GM12878 (cell line): ENCODE measurements around the gene ADAMTS2. TPM values are rescaled to one million over a fixed set of nuclear protein-coding genes. Genes with fewer than 3 reads are reported as not detected.

ENCODE experiments used
- ATAC-seq: fragments of 200-7000 bp; cut with Tn5 transposase; 3 replicates; pipeline ENCODE4 v1.9.1; 2020; ENCODE audit warnings: mild to moderate bottlenecking, moderate library complexity
- BruUV-seq: library from RNA; stranded (reverse); fragments of 400-500 nt; replicated peaks from 2 replicates; lab custom pipeline; 2021; lab: Mats Ljungman, UMichigan
- CTCF ChIA-PET: fragments of 300-600 bp; sonication (Branson Sonifier 250); formaldehyde crosslinking; extraction: SDS; loops from one replicate; lab custom pipeline; 2021; ENCODE audit warnings: inconsistent platforms; lab: Yijun Ruan, JAX
- POLR2A ChIA-PET: fragments of 350-600 bp; formaldehyde crosslinking; extraction: SDS; loops from one replicate; lab custom pipeline; 2021; ENCODE audit warnings: inconsistent platforms; lab: Charles Lee
- RAD21 ChIA-PET: fragments of 300-600 bp; sonication (Branson Sonifier 250); formaldehyde crosslinking; loops from one replicate; lab custom pipeline; 2023; ENCODE audit warnings: antibody characterized with exemption; ENCODE audit not compliant: unreplicated experiment; lab: Charles Lee
- SMC1A ChIA-PET: fragments of 300-600 bp; sonication (Branson Sonifier 250); formaldehyde crosslinking; loops from one replicate; lab custom pipeline; 2023; ENCODE audit not compliant: unreplicated experiment, uncharacterized antibody; lab: Charles Lee
- DNase-seq: peaks from one replicate; pipeline ENCODE4 v3.0.0-alpha.2; 2011; ENCODE audit warnings: low read depth, low spot score
- FAIRE-seq: peaks from 3 replicates; lab custom pipeline; 2011; peaks lifted over from hg19 to GRCh38; lab: Jason Lieb, UNC
- H2AFZ ChIP-seq: 2 replicates; pipeline ENCODE4 v1.6.0; 2011; ENCODE audit warnings: low read depth, low read length, control low read depth; ENCODE audit not compliant: control insufficient read depth
- H3K27ac ChIP-seq: 2 replicates; pipeline ENCODE4 v1.5.1; 2011; ENCODE audit warnings: control low read depth; ENCODE audit not compliant: control insufficient read depth, insufficient read depth
- H3K27me3 ChIP-seq, 2 experiments: replicated peaks in 1 of 2; 2 replicates each; pipeline versions ENCODE4 v1.6.0 to v1.6.1; 2011; ENCODE audit warnings: low read length in 1 of 2; ENCODE audit not compliant: control insufficient read depth in 2 of 2, insufficient read depth in 2 of 2
- H3K36me3 ChIP-seq, 2 experiments: 2 replicates each; pipeline ENCODE4 v1.5.1; 2011; ENCODE audit warnings: low read length in 1 of 2; ENCODE audit not compliant: control insufficient read depth in 2 of 2, insufficient read depth in 2 of 2
- H3K4me1 ChIP-seq: 2 replicates; pipeline ENCODE4 v1.6.1; 2011; ENCODE audit warnings: mild to moderate bottlenecking, low read length, moderate library complexity, mixed read lengths; ENCODE audit not compliant: control insufficient read depth, insufficient read depth
- H3K4me2 ChIP-seq: 2 replicates; pipeline ENCODE4 v1.6.0; 2011; ENCODE audit warnings: control low read depth; ENCODE audit not compliant: control insufficient read depth, insufficient read depth
- H3K4me3 ChIP-seq: fragments of 200-600 bp; sonication (generic); 2 replicates; pipeline ENCODE4 v1.5.1; 2016
- H3K79me2 ChIP-seq: 2 replicates; pipeline ENCODE4 v1.6.0; 2011; ENCODE audit warnings: low read length; ENCODE audit not compliant: control insufficient read depth, insufficient read depth
- H3K9ac ChIP-seq: 2 replicates; pipeline ENCODE4 v1.8.0; 2011; ENCODE audit warnings: low read length, control low read depth, mixed read lengths; ENCODE audit not compliant: control insufficient read depth, insufficient read depth
- H3K9me3 ChIP-seq: replicated peaks from 3 replicates; pipeline ENCODE4 v1.5.1; 2011; ENCODE audit warnings: mild to moderate bottlenecking, low read length; ENCODE audit not compliant: control insufficient read depth, insufficient read depth
- H4K20me1 ChIP-seq: 2 replicates; pipeline ENCODE4 v1.6.0; 2011; ENCODE audit not compliant: control insufficient read depth, insufficient read depth
- BHLHE40 ChIP-seq, 2 experiments: fragments of 450-650 bp in 1 of 2; IDR thresholded peaks; 2 replicates each; pipeline ENCODE4 v1.6.1; 2011 to 2017; ENCODE audit warnings: low read depth in 2 of 2, borderline replicate concordance in 1 of 2, improper control_type of control experiment in 1 of 2, low read length in 1 of 2, mild to moderate bottlenecking in 1 of 2
- EED ChIP-seq: sonication (generic); IDR thresholded peaks from 2 replicates; pipeline ENCODE4 v1.6.1; 2016; ENCODE audit warnings: antibody characterized with exemption, low read depth
- ELK1 ChIP-seq: IDR thresholded peaks from 2 replicates; pipeline ENCODE4 v1.6.1; 2012; ENCODE audit warnings: low read depth, low read length, improper control_type of control experiment
- HDAC6 ChIP-seq: fragments of 200-600 bp; sonication (generic); IDR thresholded peaks from one replicate; pipeline ENCODE4 v1.8.0; 2017; ENCODE audit warnings: antibody characterized with exemption; ENCODE audit not compliant: unreplicated experiment
- RAD21 ChIP-seq: IDR thresholded peaks from 2 replicates; pipeline ENCODE4 v1.6.1; 2011; ENCODE audit warnings: mild to moderate bottlenecking, low read depth, low read length, moderate library complexity; ENCODE audit not compliant: insufficient read depth
- SIX5 ChIP-seq: IDR thresholded peaks from 2 replicates; pipeline ENCODE4 v1.6.1; 2011; ENCODE audit warnings: mild to moderate bottlenecking, low read depth, low read length, moderate library complexity; ENCODE audit not compliant: severe bottlenecking
- SP1 ChIP-seq: IDR thresholded peaks from one replicate; pipeline ENCODE4 v1.6.1; 2011; ENCODE audit warnings: low read depth, low read length
- ZBTB33 ChIP-seq: fragments of 450-650 bp; IDR thresholded peaks from 2 replicates; pipeline ENCODE4 v1.6.1; 2017; ENCODE audit warnings: mild to moderate bottlenecking
- ZBTB4 ChIP-seq: fragments of 450-650 bp; formaldehyde crosslinking; IDR thresholded peaks from 2 replicates; pipeline ENCODE4 v1.4.0; 2022; ENCODE audit warnings: mild to moderate bottlenecking, moderate library complexity
- ZNF207 ChIP-seq: fragments of 450-650 bp; IDR thresholded peaks from 2 replicates; pipeline ENCODE4 v1.6.1; 2014; ENCODE audit warnings: antibody characterized with exemption, mild to moderate bottlenecking, borderline replicate concordance
- ZNF274 ChIP-seq: IDR thresholded peaks from one replicate; pipeline ENCODE4 v1.8.0; 2011; ENCODE audit not compliant: insufficient read length, insufficient read depth
- ZZZ3 ChIP-seq: IDR thresholded peaks from 2 replicates; pipeline ENCODE4 v1.6.1; 2011; ENCODE audit warnings: low read depth; ENCODE audit not compliant: control insufficient read depth, insufficient read length
- WGBS: methylation state at CpG from one replicate; pipeline ENCODE4 v1.1.6; 2016; ENCODE audit warnings: low lambda C conversion rate; ENCODE audit not compliant: insufficient replicate concordance, insufficient coverage; ENCODE audit errors: missing lambda C conversion rate; 5-methylcytosine and 5-hydroxymethylcytosine counted together
- in situ Hi-C: fragments of 300-500 bp; cut with MboI; formaldehyde crosslinking; loops from 9 replicates; pipeline ENCODE4 v1.14.3; 2018; ENCODE audit warnings: mixed read lengths
- intact Hi-C: fragments of 100-400 bp; cut with micrococcal nuclease; formaldehyde crosslinking; loops from one replicate; pipeline ENCODE4 v1.14.2; 2022; ENCODE audit not compliant: unreplicated experiment
- polyA plus RNA-seq, 11 experiments: library from polyadenylated mRNA; depleted of rRNA in 4 of 11; unstranded in 6 of 11; stranded (reverse) in 5 of 11; fragments of >200 nt; fragmentation: Nextera tagmentation in 4 of 11; fragmentation: Illumina TruSeq in 1 of 11; extraction: Ambion mirVana in 4 of 11; extraction: Trizol in 1 of 11; gene quantifications; 1 replicate in 1 of 11; 2 replicates in 10 of 11; pipeline versions ENCODE4 v1.2.1 to v1.2.3, GENCODE V29; 2011 to 2016; ENCODE audit warnings: inconsistent platforms in 2 of 11, missing spikeins in 2 of 11, low read depth in 1 of 11
- total RNA-seq, 4 experiments: library from RNA; depleted of rRNA in 3 of 4; stranded (reverse); fragments of >200 nt in 3 of 4; fragmentation: Illumina TruSeq in 1 of 4; extraction: Trizol in 1 of 4; gene quantifications; 2 replicates each; pipeline versions ENCODE4 v1.2.1 to v1.2.3, GENCODE V29; 2013 to 2021

ADAMTS2 gene
- total and polyA plus RNA-seq, 10 of the 15 experiments (the other 5 are each of a cell fraction or from before 2014, with no cell fraction given), result 0.03 to 0.05 TPM; not detected in 8

- Histone ChIP-seq H3K27me3 (no peaks in the 10 kb centered on the region), H2AFZ (no peak overlapping the region)
- no peak for FAIRE-seq
These were observed 49.5 kb downstream of the ADAMTS2 start for GRCh38 chr5:179295778-179296149.

More at GRCh38 chr5:179295778-179296149, 49.5 kb downstream of the ADAMTS2 start:
- Histone ChIP-seq H3K4me3 (no peak overlapping the region), H3K4me2 (no peak overlapping the region), H3K9ac (no peak overlapping the region), H4K20me1 (no peaks in the 10 kb centered on the region), H3K9me3 (no peaks in the 10 kb centered on the region; the same call in 1 of the 3 replicates)
- CTCF ChIA-PET, result no interaction called here
- DNase-seq, result no peak
- TF ChIP-seq ZBTB33 (no peak), SP1 (no peak), ZNF274 (no peak), RAD21 (no peak), SIX5 (no peak), ELK1 (no peak), BHLHE40 (IDR thresholded peaks at IDR 0.05; ENCODE audit: borderline replicate concordance in 1 of 2, low read depth in 2 of 2, low read length in 1 of 2) (no peak), HDAC6 (no peak), ZZZ3 (no peak), EED (no peak), ZNF207 (no peak), ZBTB4 (CRISPR knock-in tag) (no peak)
- TF ChIP-seq, all 136 proteins: peak for 0
- Histone ChIP-seq H3K27ac (no peak overlapping the region), H3K36me3 (no peaks in the 10 kb centered on the region), H3K79me2 (no peaks in the 10 kb centered on the region), H3K4me1 (no peaks in the 10 kb centered on the region)
- SMC1A ChIA-PET, result no interaction called here
- RAD21 ChIA-PET, result no interaction called here
- intact Hi-C loops, result no loop called here
- WGBS, result 18% methylated on average over 10 of the region's 10 CpGs
- in situ Hi-C loops, result no loop called here
- no TSS peak for BruUV-seq
- ATAC-seq, result no peak
- POLR2A ChIA-PET, result no interaction called here
